Measurements from ENCODE around the gene EPC2.

Gene EPC2

GRCh38 chr2:148802448-148803220, 158.1 kb downstream of the EPC2 start:
- Histone ChIP-seq H3K36me3 (ENCODE audit: control insufficient read depth in 2 of 2, insufficient read depth in 1 of 2, low read length in 2 of 2) (no peaks in the 10 kb centered on the region), H3K9me3 (ENCODE audit: control insufficient read depth, insufficient read depth, low read depth, low read length) (no peaks in the 10 kb centered on the region), H3K4me3 (ENCODE audit: low read depth, low read length) (no peak overlapping the region), H3K4me1 (ENCODE audit: control insufficient read depth, insufficient read depth, low read length) (no peaks in the 10 kb centered on the region), H3K27ac (ENCODE audit: extremely low read depth, low read depth, low read length) (no peak overlapping the region)
- CTCF ChIA-PET: no interaction called here
- TF ChIP-seq ZNF274 (IDR thresholded peaks at IDR 0.05; ENCODE audit: low read length) (no peak), ZNF274 (tag by site-specific recombination; IDR thresholded peaks at IDR 0.05; ENCODE audit: borderline replicate concordance) (no peak), ZBTB17 (tag by site-specific recombination; IDR thresholded peaks at IDR 0.05) (no peak), ZNF112 (tag by site-specific recombination; IDR thresholded peaks at IDR 0.05) (no peak), REST (tag by site-specific recombination; IDR thresholded peaks at IDR 0.05) (no peak), ZNF362 (tag by site-specific recombination; IDR thresholded peaks at IDR 0.05) (no peak), ZNF174 (tag by site-specific recombination; IDR thresholded peaks at IDR 0.05) (no peak), ZNF501 (tag by site-specific recombination; IDR thresholded peaks at IDR 0.05) (no peak), ZNF175 (tag by site-specific recombination; IDR thresholded peaks at IDR 0.05) (no peak), GFI1B (tag by site-specific recombination; IDR thresholded peaks at IDR 0.05) (no peak), ZNF513 (tag by site-specific recombination; IDR thresholded peaks at IDR 0.05) (no peak), SETDB1 (IDR thresholded peaks at IDR 0.05; ENCODE audit: insufficient read length, low read length) (no peak), ZSCAN30 (tag by site-specific recombination; IDR thresholded peaks at IDR 0.05) (no peak), ZNF747 (tag by site-specific recombination; IDR thresholded peaks at IDR 0.05) (no peak), ZFP37 (tag by site-specific recombination; IDR thresholded peaks at IDR 0.05) (no peak), ZBTB7A (tag by site-specific recombination; IDR thresholded peaks at IDR 0.05; ENCODE audit: low read depth) (no peak), ZNF16 (tag by site-specific recombination; IDR thresholded peaks at IDR 0.05; ENCODE audit: low read depth) (no peak)
- POLR2A ChIA-PET: no interaction called here

GRCh38 chr2:148810081-148810480, 165.5 kb downstream of the EPC2 start:
- Histone ChIP-seq H3K4me3 (ENCODE audit: low read depth, low read length) (no peak overlapping the region), H3K36me3 (ENCODE audit: control insufficient read depth in 2 of 2, insufficient read depth in 1 of 2, low read length in 2 of 2) (no peaks in the 10 kb centered on the region), H3K9me3 (ENCODE audit: control insufficient read depth, insufficient read depth, low read depth, low read length) (no peaks in the 10 kb centered on the region), H3K27ac (ENCODE audit: extremely low read depth, low read depth, low read length) (no peak overlapping the region), H3K4me1 (ENCODE audit: control insufficient read depth, insufficient read depth, low read length) (peaks cover 8% of the 10 kb centered on the region)
- CTCF ChIA-PET: no interaction called here
- POLR2A ChIA-PET: no interaction called here
- no peak for TF ChIP-seq ZBTB11 (tag by site-specific recombination; conservative IDR thresholded peaks at IDR 0.05; ENCODE audit: low read depth)
- no peak for TF ChIP-seq ZNF560 (tag by site-specific recombination; IDR thresholded peaks at IDR 0.05; ENCODE audit: borderline replicate concordance)
- TF ChIP-seq PRDM10 (tag by site-specific recombination; IDR thresholded peaks at IDR 0.05): no peak
- no peak for TF ChIP-seq ZNF707 (tag by site-specific recombination; IDR thresholded peaks at IDR 0.05)
- TF ChIP-seq ZNF223 (tag by site-specific recombination; IDR thresholded peaks at IDR 0.05): no peak
- TF ChIP-seq ZNF530 (tag by site-specific recombination; IDR thresholded peaks at IDR 0.05; ENCODE audit: low read depth): no peak

Data from HEK293 (cell line).